Colonic mucosa (tissue), 4 donors: Measurements from ENCODE around the gene IQCN. TPM values are rescaled to one million over a fixed set of nuclear protein-coding genes. Genes with fewer than 3 reads are reported as not detected.

Source experiments
- DNase-seq: peaks from one replicate; pipeline ENCODE4 v3.0.0-alpha.2; 2020
- H3K27ac ChIP-seq: fragments of 200-600 bp; one replicate; pipeline ENCODE4 v1.8.0; 2021
- H3K27me3 ChIP-seq: fragments of 200-600 bp; one replicate; pipeline ENCODE4 v1.8.0; 2021
- H3K36me3 ChIP-seq: fragments of 200-600 bp; one replicate; pipeline ENCODE4 v1.8.0; 2021
- H3K4me1 ChIP-seq: fragments of 200-600 bp; one replicate; pipeline ENCODE4 v1.8.0; 2021; ENCODE audit warnings: mild to moderate bottlenecking
- H3K4me3 ChIP-seq: fragments of 200-600 bp; one replicate; pipeline ENCODE4 v1.8.0; 2021
- H3K9ac ChIP-seq, 2 donors: one replicate each; pipeline ENCODE4 v1.7.0; 2013; ENCODE audit warnings: control low read depth in 2 of 2, low read depth in 2 of 2, low read length in 2 of 2
- H3K9me3 ChIP-seq: fragments of 200-600 bp; one replicate; pipeline ENCODE4 v1.8.0; 2021
- CTCF ChIP-seq: fragments of 200-600 bp; IDR thresholded peaks from one replicate; pipeline ENCODE4 v1.8.0; 2022; ENCODE audit warnings: antibody characterized with exemption, mild to moderate bottlenecking
- intact Hi-C: fragments of 100-400 bp; cut with DNase I; formaldehyde crosslinking; loops from one replicate; pipeline ENCODE4 v1.14.1; 2022
- total RNA-seq, 2 donors: library from RNA; stranded (reverse); fragmentation: NEBNext Ultra II Directional in 1 of 2; extraction: Animal tissue kit (Norgen Biotek cat#: 25700) in 1 of 2; gene quantifications; one replicate each; pipeline ENCODE4 v1.2.1, GENCODE V29; 2021
- donor health status: healthy.
- donor health status: DM: no; HTN: no; CAD: no.
- donor health status: DM: no; HTN: no; CAD: no.

Gene IQCN
- total RNA-seq = 1 to 10 TPM; 1.7 to 3.0 TPM

GRCh38 chr19:18274219-18274780 is at the start of gene IQCN:
IQCN (minus strand) TSS chr19:18274452; CDS start chr19:18269478, 4,974 bp downstream.
- peak; percentile 84 for DNase-seq
- H3K27ac ChIP-seq = peak within 1 kb of the TSS; percentile 71
- no peak for TF ChIP-seq CTCF
- H3K4me3 ChIP-seq = no peak within 1 kb of the TSS
- no peaks in the 10 kb centered on the region for H3K9me3 ChIP-seq
- peaks cover 21% of the 10 kb centered on the region for H3K4me1 ChIP-seq
- peaks cover 3% of the 10 kb centered on the region for H3K36me3 ChIP-seq
- intact Hi-C loops = no loop called here
- peak within 1 kb of the TSS; percentile 0 to 49 for H3K9ac ChIP-seq
- H3K27me3 ChIP-seq = no peaks in the 10 kb centered on the region

GRCh38 chr19:18322759-18323460 is 48.7 kb upstream of the IQCN start, which contains the start of gene LSM4:
LSM4 (minus strand) TSS chr19:18323076; CDS start chr19:18323020, 56 bp downstream.
- Histone ChIP-seq H3K27me3 (no peaks in the 10 kb centered on the region), H3K9ac (peak within 1 kb of the TSS; percentile 98), H3K36me3 (no peaks in the 10 kb centered on the region), H3K4me3 (peak within 1 kb of the TSS; percentile 73), H3K4me1 (peaks cover 42% of the 10 kb centered on the region), H3K9me3 (no peaks in the 10 kb centered on the region), H3K27ac (peak within 1 kb of the TSS; percentile 89)
- TF ChIP-seq CTCF = no peak
- DNase-seq = peak; percentile 99
- intact Hi-C loops = no loop called here

- intact Hi-C loops = no loop called here
- TF ChIP-seq CTCF = no peak
- peak overlapping the region; percentile 73 for H3K4me3 ChIP-seq
- peaks cover 42% of the 10 kb centered on the region for H3K4me1 ChIP-seq
- peak; percentile 87 for DNase-seq
- no peaks in the 10 kb centered on the region for H3K27me3 ChIP-seq
- peak overlapping the region; percentile 98 for H3K9ac ChIP-seq
- peak overlapping the region; percentile 89 for H3K27ac ChIP-seq
- no peaks in the 10 kb centered on the region for H3K36me3 ChIP-seq
- H3K9me3 ChIP-seq = no peaks in the 10 kb centered on the region
Measured at GRCh38 chr19:18322318-18322758, 48.1 kb upstream of the IQCN start.

GRCh38 chr19:18321734-18322102 is 47.5 kb upstream of the IQCN start:
- TF ChIP-seq CTCF = no peak
- Histone ChIP-seq H3K9ac (peak overlapping the region; percentile 98), H3K27ac (peak overlapping the region; percentile 89), H3K4me3 (peak overlapping the region; percentile 73), H3K9me3 (no peaks in the 10 kb centered on the region), H3K27me3 (no peaks in the 10 kb centered on the region), H3K36me3 (no peaks in the 10 kb centered on the region), H3K4me1 (peaks cover 42% of the 10 kb centered on the region)
- intact Hi-C loops = no loop called here
- DNase-seq = no peak

- Histone ChIP-seq H3K36me3 (no peaks in the 10 kb centered on the region), H3K9me3 (no peaks in the 10 kb centered on the region), H3K27ac (peak overlapping the region; percentile 89), H3K27me3 (no peaks in the 10 kb centered on the region), H3K4me1 (peaks cover 42% of the 10 kb centered on the region), H3K9ac (peak overlapping the region; percentile 24 to 98), H3K4me3 (no peak overlapping the region)
- no peak for TF ChIP-seq CTCF
- intact Hi-C loops = no loop called here
- DNase-seq = peak; percentile 88
Measured at GRCh38 chr19:18320865-18321733, 46.8 kb upstream of the IQCN start.
